ENCODE results near the gene GRAP2.

The GRAP2 gene

GRCh38 chr22:40022536-40023240, 121.8 kb downstream of the GRAP2 start:
- no peak for DNase-seq
